HepG2 (cell line): ENCODE results near the gene MXRA7. TPM values are rescaled to one million over a fixed set of nuclear protein-coding genes. Genes with fewer than 3 reads are reported as not detected.

Source experiments
- ATAC-seq: fragments of 200-7000 bp; cut with Tn5 transposase; 3 replicates; pipeline ENCODE4 v1.9.1; 2020; ENCODE audit warnings: mild to moderate bottlenecking, moderate library complexity
- BruUV-seq: library from RNA; stranded (reverse); fragments of 400-500 nt; replicated peaks from 2 replicates; lab custom pipeline; 2021; lab: Mats Ljungman, UMichigan
- CTCF ChIA-PET: fragments of 300-600 bp; formaldehyde crosslinking; extraction: SDS; loops from one replicate; lab custom pipeline; 2021; ENCODE audit warnings: low total read pairs, inconsistent platforms, low intra/inter-chr PET ratio; lab: Yijun Ruan, JAX
- POLR2A ChIA-PET: fragments of 350-600 bp; sonication (Branson Sonifier 250); formaldehyde crosslinking; loops from one replicate; lab custom pipeline; 2020; ENCODE audit warnings: antibody characterized with exemption, inconsistent platforms; lab: Yijun Ruan, JAX
- DNase-seq: peaks from one replicate; pipeline ENCODE4 v3.0.0-alpha.2; 2015; ENCODE audit warnings: low spot score
- FAIRE-seq: peaks from 3 replicates; lab custom pipeline; 2011; peaks lifted over from hg19 to GRCh38; lab: Jason Lieb, UNC
- H2AFZ ChIP-seq: one replicate; pipeline ENCODE4 v1.6.1; 2011; ENCODE audit warnings: low read length, inconsistent platforms
- H3K27ac ChIP-seq: fragments of 300-600 bp; 3 replicates; pipeline ENCODE4 v1.8.0; 2011; ENCODE audit warnings: mixed run types, mild to moderate bottlenecking, mixed read lengths, low read length, inconsistent platforms; ENCODE audit not compliant: insufficient read depth; ENCODE audit errors: extremely low read length
- H3K27me3 ChIP-seq, 2 experiments: fragments of 200-600 bp in 1 of 2; 2 replicates in 1 of 2; 3 replicates in 1 of 2; pipeline versions ENCODE4 v1.6.0 to v1.8.0; 2011; ENCODE audit warnings: low read length in 2 of 2, mild to moderate bottlenecking in 2 of 2, moderate library complexity in 2 of 2, inconsistent platforms in 1 of 2; ENCODE audit not compliant: insufficient read depth in 2 of 2, control insufficient read depth in 1 of 2
- H3K36me3 ChIP-seq, 2 experiments: fragments of 200-600 bp in 1 of 2; replicated peaks in 1 of 2; 2 replicates in 1 of 2; 3 replicates in 1 of 2; pipeline versions ENCODE4 v1.5.1 to v1.8.0; 2011; ENCODE audit warnings: low read length in 2 of 2, inconsistent platforms in 1 of 2; ENCODE audit not compliant: insufficient read depth in 2 of 2, control insufficient read depth in 1 of 2
- H3K4me1 ChIP-seq: 2 replicates; pipeline ENCODE4 v1.5.1; 2012; ENCODE audit warnings: low read length, inconsistent platforms; ENCODE audit not compliant: insufficient read depth
- H3K4me2 ChIP-seq: 2 replicates; pipeline ENCODE4 v1.6.0; 2011; ENCODE audit warnings: low read depth, low read length, inconsistent platforms
- H3K4me3 ChIP-seq, 3 experiments: fragments of 200-600 bp in 1 of 3; sonication (generic), shearing (Covaris generic) in 1 of 3; replicated peaks in 1 of 3; 2 replicates each; pipeline ENCODE4 v1.5.1; 2011 to 2016; ENCODE audit warnings: low read length in 3 of 3, inconsistent platforms in 2 of 3, low read depth in 2 of 3, mild to moderate bottlenecking in 2 of 3, control low read depth in 1 of 3, mixed read lengths in 1 of 3; ENCODE audit not compliant: insufficient read depth in 1 of 3
- H3K79me2 ChIP-seq: one replicate; pipeline ENCODE4 v1.6.1; 2011; ENCODE audit warnings: low read length, inconsistent platforms; ENCODE audit not compliant: insufficient read depth
- H3K9ac ChIP-seq: 2 replicates; pipeline ENCODE4 v1.6.0; 2011; ENCODE audit warnings: mild to moderate bottlenecking, low read depth, low read length, inconsistent platforms; ENCODE audit not compliant: insufficient read depth
- H3K9me3 ChIP-seq: 2 replicates; pipeline ENCODE4 v1.5.1; 2012; ENCODE audit warnings: mild to moderate bottlenecking, low read length
- H4K20me1 ChIP-seq: 2 replicates; pipeline ENCODE4 v1.6.0; 2011; ENCODE audit warnings: inconsistent platforms, mild to moderate bottlenecking, low read length, moderate library complexity; ENCODE audit not compliant: insufficient read depth
- MAFG ChIP-seq: sonication (generic); formaldehyde crosslinking; IDR thresholded peaks from 2 replicates; pipeline ENCODE4 v1.5.1; 2020; ENCODE audit warnings: mild to moderate bottlenecking, missing genetic modification reagents
- NRL ChIP-seq: sonication (generic); formaldehyde crosslinking; IDR thresholded peaks from 2 replicates; pipeline ENCODE4 v1.5.0; 2020; ENCODE audit warnings: missing genetic modification reagents, mild to moderate bottlenecking, moderate library complexity, borderline replicate concordance
- PBX2 ChIP-seq: IDR thresholded peaks from 2 replicates; pipeline ENCODE4 v1.6.1; 2016; ENCODE audit warnings: control low read depth
- POLR2A ChIP-seq, 2 experiments: IDR thresholded peaks; 2 replicates each; pipeline ENCODE4 v1.6.1; 2011; ENCODE audit warnings: low read depth in 2 of 2, low read length in 2 of 2, mild to moderate bottlenecking in 1 of 2, moderate library complexity in 1 of 2; ENCODE audit not compliant: insufficient read depth in 1 of 2
- SRSF1 ChIP-seq: fragments of 200-400 bp; formaldehyde crosslinking; optimal IDR thresholded peaks from 2 replicates; pipeline ENCODE3; 2017; ENCODE audit warnings: mild to moderate bottlenecking, low read depth, low read length, moderate library complexity
- TBX2 ChIP-seq: sonication (generic); formaldehyde crosslinking; IDR thresholded peaks from 2 replicates; pipeline ENCODE4 v1.5.0; 2020; ENCODE audit warnings: missing genetic modification reagents, mild to moderate bottlenecking, borderline replicate concordance
- ZNF558 ChIP-seq: sonication (generic); formaldehyde crosslinking; IDR thresholded peaks from 2 replicates; pipeline ENCODE4 v1.9.0; 2022; ENCODE audit warnings: mild to moderate bottlenecking, missing genetic modification reagents, borderline replicate concordance
- ZSCAN20 ChIP-seq: sonication (generic); formaldehyde crosslinking; IDR thresholded peaks from 2 replicates; pipeline ENCODE4 v1.4.0; 2020; ENCODE audit warnings: missing genetic modification reagents, mild to moderate bottlenecking, borderline replicate concordance
- WGBS: methylation state at CpG from one replicate; pipeline ENCODE4 v1.1.6; 2017; ENCODE audit warnings: low lambda C conversion rate; 5-methylcytosine and 5-hydroxymethylcytosine counted together
- in situ Hi-C: cut with HindIII; loops from 2 replicates; pipeline ENCODE4 v1.10.0; 2017; ENCODE audit warnings: low pct_unique_long_range_greater_than_20kb; ENCODE audit not compliant: extremely low pct_ligation_motif_present
- intact Hi-C: fragments of 100-400 bp; cut with micrococcal nuclease; formaldehyde crosslinking; loops from one replicate; pipeline ENCODE4 v1.10.0; 2022; ENCODE audit not compliant: unreplicated experiment
- polyA plus RNA-seq, 8 experiments: library from polyadenylated mRNA; depleted of rRNA in 3 of 8; stranded (reverse) in 7 of 8; unstranded in 1 of 8; fragments of >200 nt; fragmentation: Illumina TruSeq in 4 of 8; extraction: Trizol in 4 of 8; gene quantifications; 2 replicates each; pipeline versions ENCODE4 v1.2.1 to v1.2.3, GENCODE V29; 2011 to 2016; ENCODE audit warnings: low read depth in 4 of 8, missing spikeins in 1 of 8, mixed read lengths in 1 of 8; ENCODE audit not compliant: insufficient read depth in 1 of 8
- total RNA-seq, 5 experiments: library from RNA; depleted of rRNA; stranded (reverse); fragments of >200 nt; fragmentation: Illumina TruSeq; extraction: Trizol; gene quantifications; 2 replicates each; pipeline ENCODE4 v1.2.3, GENCODE V29; 2016; ENCODE audit warnings: low read depth in 1 of 5

The MXRA7 gene
- total and polyA plus RNA-seq, 2 of the 13 experiments (the other 11 are each of a cell fraction or from before 2014, with no cell fraction given) = 44.8 to 112 TPM

GRCh38 chr17:76714336-76714735 lies 3.6 kb upstream of the MXRA7 start:
- in situ Hi-C loops = no loop called here
- Histone ChIP-seq H3K27ac (no peak overlapping the region), H3K4me3 (no peak overlapping the region), H2AFZ (no peak overlapping the region), H3K4me1 (peaks cover 28% of the 10 kb centered on the region), H3K36me3 (peaks cover 20 to 53% of the 10 kb centered on the region in 2 experiments), H4K20me1 (no peaks in the 10 kb centered on the region; the same call in 1 of the 2 replicates), H3K9me3 (no peaks in the 10 kb centered on the region), H3K79me2 (peaks cover 6% of the 10 kb centered on the region), H3K27me3 (no peaks in the 10 kb centered on the region), H3K4me2 (no peak overlapping the region), H3K9ac (no peak overlapping the region)
- CTCF ChIA-PET = interaction anchor here (1.2 to 2.2 kb wide), 2 partner anchors 33 to 191 kb away, joined by 4 to 17 read pairs; no protein-coding TSS in a partner anchor
- TF ChIP-seq TBX2 (CRISPR knock-in tag) = peak; percentile 14; the same call in 1 of the 2 replicates
- no peak for TF ChIP-seq PBX2 (CRISPR knock-in tag)
- no peak for TF ChIP-seq MAFG
- TF ChIP-seq ZSCAN20 = no peak
- 0 out of 2 replicates have a peak, but pooled peaks have one; percentile 32 for TF ChIP-seq NRL
- DNase-seq (no peak), ATAC-seq (no peak), FAIRE-seq (no peak)
- BruUV-seq = no TSS peak
- 92% methylated on average over 5 of the region's 5 CpGs for WGBS
- POLR2A ChIA-PET = interaction anchor here (1.2 to 1.4 kb wide), 3 partner anchors 17 to 157 kb away, joined by 3 to 5 read pairs (median 4); no protein-coding TSS in a partner anchor
- intact Hi-C loops = loop anchor here (2.0 kb wide), 1 partner anchor 42 kb away; no protein-coding TSS in a partner anchor

GRCh38 chr17:76713765-76714164 lies 3.0 kb upstream of the MXRA7 start:
- H3K36me3 ChIP-seq = peaks cover 17 to 48% of the 10 kb centered on the region in 2 experiments
- ChIA-PET CTCF (interaction anchor here (2.2 kb wide), 1 partner anchor 32 kb away, joined by 17 read pairs; no protein-coding TSS in a partner anchor), POLR2A (interaction anchor here (1.2 to 1.4 kb wide), 4 partner anchors 16 to 156 kb away, joined by 3 to 5 read pairs (median 4); no protein-coding TSS in a partner anchor)
- no peak overlapping the region for H2AFZ ChIP-seq
- H3K27me3 ChIP-seq = no peaks in the 10 kb centered on the region
- no peak for DNase-seq
- H4K20me1 ChIP-seq = no peaks in the 10 kb centered on the region; the same call in 1 of the 2 replicates
- peaks cover 34% of the 10 kb centered on the region for H3K4me1 ChIP-seq
- ATAC-seq = no peak
- in situ Hi-C loops (no loop called here), intact Hi-C loops (loop anchor here (2.0 kb wide), 1 partner anchor 41 kb away; no protein-coding TSS in a partner anchor)
- H3K4me2 ChIP-seq = no peak overlapping the region
- no peak for FAIRE-seq
- no peak overlapping the region for H3K9ac ChIP-seq
- no peak overlapping the region for H3K27ac ChIP-seq
- H3K9me3 ChIP-seq = no peaks in the 10 kb centered on the region
- H3K79me2 ChIP-seq = peaks cover 10% of the 10 kb centered on the region
- WGBS = 98% methylated on average over 7 of the region's 7 CpGs
- TF ChIP-seq ZNF558 (no peak), SRSF1 (no peak), POLR2A (IDR thresholded peaks at IDR 0.05; ENCODE audit: insufficient read depth in 1 of 2, low read depth in 2 of 2, low read length in 2 of 2) (0 out of 4 replicates have a peak, but pooled peaks of 1 of the 2 experiments have one; percentile 9)
- no TSS peak for BruUV-seq
- no peak overlapping the region for H3K4me3 ChIP-seq
